GM21390 (cell line): ENCODE results near the gene NACA.
A peak's percentile ranks its signal among the peaks of the same experiment; 100 is the strongest.
"Not testable (repeated sequence)": the region's sequence is repeated elsewhere in the genome, so short reads cannot be mapped to it uniquely, and the experiment has no call there.

Experiments used
- ATAC-seq: cut with Tn5 transposase; IDR thresholded peaks from one replicate; pipeline ENCODE4 v1.9.1; 2021; ENCODE audit not compliant: unreplicated experiment

Gene NACA

GRCh38 chr12:56724972-56725722, at the start of gene NACA:
TSS of gene NACA (minus strand) at chr12:56725299. CDS start at chr12:56724521, 778 bp downstream.
- ATAC-seq = peak; percentile 94

- ATAC-seq = no peak
Observed at GRCh38 chr12:56773113-56773512, 48.0 kb upstream of the NACA start.

GRCh38 chr12:56772625-56773024, 47.5 kb upstream of the NACA start:
- no peak for ATAC-seq

- ATAC-seq = no peak
Observed at GRCh38 chr12:56769868-56770267, 44.8 kb upstream of the NACA start.

GRCh38 chr12:56768424-56768823, 43.3 kb upstream of the NACA start:
- ATAC-seq = no peak

- ATAC-seq = peak; percentile 98
Observed at GRCh38 chr12:56766535-56766934, 41.4 kb upstream of the NACA start.

GRCh38 chr12:56763753-56764657, 38.9 kb upstream of the NACA start:
- ATAC-seq = no peak

GRCh38 chr12:56761812-56762211, 36.7 kb upstream of the NACA start:
- no peak for ATAC-seq

- no peak for ATAC-seq
Observed at GRCh38 chr12:56760460-56760859, 35.4 kb upstream of the NACA start.

GRCh38 chr12:56759263-56759908, 34.3 kb upstream of the NACA start:
- ATAC-seq = no peak

- no peak for ATAC-seq
Observed at GRCh38 chr12:56758728-56759262, 33.7 kb upstream of the NACA start.

GRCh38 chr12:56757971-56758370, 32.9 kb upstream of the NACA start:
- ATAC-seq = not testable (repeated sequence)

- no peak for ATAC-seq
Observed at GRCh38 chr12:56753566-56753965, 28.5 kb upstream of the NACA start.

- ATAC-seq = peak; percentile 78
Observed at GRCh38 chr12:56751712-56752598, 26.9 kb upstream of the NACA start, which contains the start of gene PRIM1. TSS of gene PRIM1 (minus strand) at chr12:56752323. CDS start at chr12:56752298, 25 bp downstream.

- ATAC-seq = not testable (repeated sequence)
Observed at GRCh38 chr12:56750596-56750995, 25.5 kb upstream of the NACA start.

GRCh38 chr12:56749853-56750252, 24.8 kb upstream of the NACA start:
- ATAC-seq = no peak

- ATAC-seq = no peak
Observed at GRCh38 chr12:56749359-56749758, 24.3 kb upstream of the NACA start.

- ATAC-seq = no peak
Observed at GRCh38 chr12:56728139-56728861, 3.2 kb upstream of the NACA start.

- not testable (repeated sequence) for ATAC-seq
Observed at GRCh38 chr12:56726196-56726675, 1.1 kb upstream of the NACA start.
